ENCODE measurements around the gene DOK3. TPM values are rescaled to one million over a fixed set of nuclear protein-coding genes. Genes with fewer than 3 reads are reported as not detected.

Gene DOK3
- total and polyA plus RNA-seq, 2 donors (not counting 3 experiments of a cell fraction or from before 2014, with no cell fraction given) = 4.8 to 5.3 TPM

- TF ChIP-seq, protein P1, sequence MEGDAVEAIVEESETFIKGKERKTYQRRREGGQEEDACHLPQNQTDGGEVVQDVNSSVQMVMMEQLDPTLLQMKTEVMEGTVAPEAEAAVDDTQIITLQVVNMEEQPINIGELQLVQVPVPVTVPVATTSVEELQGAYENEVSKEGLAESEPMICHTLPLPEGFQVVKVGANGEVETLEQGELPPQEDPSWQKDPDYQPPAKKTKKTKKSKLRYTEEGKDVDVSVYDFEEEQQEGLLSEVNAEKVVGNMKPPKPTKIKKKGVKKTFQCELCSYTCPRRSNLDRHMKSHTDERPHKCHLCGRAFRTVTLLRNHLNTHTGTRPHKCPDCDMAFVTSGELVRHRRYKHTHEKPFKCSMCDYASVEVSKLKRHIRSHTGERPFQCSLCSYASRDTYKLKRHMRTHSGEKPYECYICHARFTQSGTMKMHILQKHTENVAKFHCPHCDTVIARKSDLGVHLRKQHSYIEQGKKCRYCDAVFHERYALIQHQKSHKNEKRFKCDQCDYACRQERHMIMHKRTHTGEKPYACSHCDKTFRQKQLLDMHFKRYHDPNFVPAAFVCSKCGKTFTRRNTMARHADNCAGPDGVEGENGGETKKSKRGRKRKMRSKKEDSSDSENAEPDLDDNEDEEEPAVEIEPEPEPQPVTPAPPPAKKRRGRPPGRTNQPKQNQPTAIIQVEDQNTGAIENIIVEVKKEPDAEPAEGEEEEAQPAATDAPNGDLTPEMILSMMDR (IDR thresholded peaks at IDR 0.05; ENCODE audit: extremely low read depth in 1 of 2, insufficient read depth in 1 of 2, low read depth in 1 of 2, low read length in 2 of 2) = no peak
- TF ChIP-seq FOS (IDR thresholded peaks at IDR 0.05; ENCODE audit: borderline replicate concordance, insufficient read depth, low read length) (no peak), MYC (IDR thresholded peaks at IDR 0.05; ENCODE audit: low read depth, low read length) (no peak), GATA2 (IDR thresholded peaks at IDR 0.05; ENCODE audit: insufficient read depth, insufficient read length, low read depth, low read length) (no peak), POLR2A (IDR thresholded peaks at IDR 0.05; ENCODE audit: low read depth, low read length) (no peak), EZH2 (IDR thresholded peaks at IDR 0.05; ENCODE audit: borderline replicate concordance, low read depth, low read length, severe bottlenecking) (no peak), JUN (IDR thresholded peaks at IDR 0.05; ENCODE audit: borderline replicate concordance, insufficient read depth, insufficient read length, low read depth) (no peak), POLR2AphosphoS5 (IDR thresholded peaks at IDR 0.05; ENCODE audit: insufficient read depth, low read depth, low read length) (no peak)
- TF ChIP-seq, protein P2, sequence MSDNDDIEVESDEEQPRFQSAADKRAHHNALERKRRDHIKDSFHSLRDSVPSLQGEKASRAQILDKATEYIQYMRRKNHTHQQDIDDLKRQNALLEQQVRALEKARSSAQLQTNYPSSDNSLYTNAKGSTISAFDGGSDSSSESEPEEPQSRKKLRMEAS (IDR thresholded peaks at IDR 0.05; ENCODE audit: insufficient read depth, insufficient read length) = no peak
- no peak for FAIRE-seq
- no peaks in the 10 kb centered on the region for H4K20me1 ChIP-seq (replicated peaks; ENCODE audit: control insufficient read depth, extremely low read depth, insufficient read depth, low read length)
- H3K79me2 ChIP-seq (ENCODE audit: control insufficient read depth, insufficient read depth, low read length) = peaks cover 3% of the 10 kb centered on the region
- H3K4me1 ChIP-seq (ENCODE audit: control insufficient read depth, extremely low read depth, insufficient read depth, low read length) = peaks cover 31% of the 10 kb centered on the region
- no peaks in the 10 kb centered on the region for H3K9me1 ChIP-seq (replicated peaks; ENCODE audit: control insufficient read depth, extremely low read depth, insufficient read depth, low read length)
- BruUV-seq (replicated peaks) = no TSS peak
- no peak overlapping the region for H3K4me3 ChIP-seq (replicated peaks in 1 of 3; ENCODE audit: insufficient read depth in 1 of 3, low read depth in 1 of 3, low read length in 3 of 3)
- no peak for DNase-seq (ENCODE audit: low read depth, low spot score)
- H3K9ac ChIP-seq (replicated peaks; ENCODE audit: extremely low read depth, insufficient read depth, low read length) = no peak overlapping the region
- H3K27ac ChIP-seq (ENCODE audit: insufficient read depth, low read depth, low read length) = no peak overlapping the region
- intact Hi-C loops (cut with micrococcal nuclease) (no loop called here), dilution Hi-C loops (cut with MboI; ENCODE audit: extremely low pct_ligation_motif_present, low sequenced_read_pairs) (no loop called here)
- H3K36me3 ChIP-seq (ENCODE audit: control insufficient read depth in 2 of 2, extremely low read depth in 1 of 2, insufficient read depth in 2 of 2, low read length in 2 of 2) = peaks cover 7 to 35% of the 10 kb centered on the region in 2 experiments
- ChIA-PET POLR2A (interaction anchor here (0.8 kb wide), 1 partner anchor 13 kb away, joined by 4 read pairs; no protein-coding TSS in a partner anchor), CTCF (interaction anchor here (0.6 to 6.6 kb wide), 2 partner anchors 12 to 57 kb away, joined by 3 to 57 read pairs; partner anchors contain the start of gene DBN1)
- H2AFZ ChIP-seq (ENCODE audit: low read depth, low read length) = no peak overlapping the region
- H3K4me2 ChIP-seq (ENCODE audit: insufficient read depth, low read length) = no peak overlapping the region
- H3K9me3 ChIP-seq (replicated peaks; ENCODE audit: control insufficient read depth, insufficient read depth, low read length) = no peaks in the 10 kb centered on the region
- no peaks in the 10 kb centered on the region for H3K27me3 ChIP-seq (ENCODE audit: control insufficient read depth in 2 of 2, insufficient read depth in 2 of 2, low read length in 2 of 2)
Observed at GRCh38 chr5:177458912-177459350, 50.7 kb downstream of the DOK3 start.
